GM18508 (cell line): ENCODE data around the gene TSPAN32.

Experiments
- ATAC-seq: cut with Tn5 transposase; IDR thresholded peaks from one replicate; pipeline ENCODE4 v1.9.1; 2021; ENCODE audit warnings: moderate number of reproducible peaks; ENCODE audit not compliant: insufficient read depth, unreplicated experiment

TSPAN32 gene

DNA sequence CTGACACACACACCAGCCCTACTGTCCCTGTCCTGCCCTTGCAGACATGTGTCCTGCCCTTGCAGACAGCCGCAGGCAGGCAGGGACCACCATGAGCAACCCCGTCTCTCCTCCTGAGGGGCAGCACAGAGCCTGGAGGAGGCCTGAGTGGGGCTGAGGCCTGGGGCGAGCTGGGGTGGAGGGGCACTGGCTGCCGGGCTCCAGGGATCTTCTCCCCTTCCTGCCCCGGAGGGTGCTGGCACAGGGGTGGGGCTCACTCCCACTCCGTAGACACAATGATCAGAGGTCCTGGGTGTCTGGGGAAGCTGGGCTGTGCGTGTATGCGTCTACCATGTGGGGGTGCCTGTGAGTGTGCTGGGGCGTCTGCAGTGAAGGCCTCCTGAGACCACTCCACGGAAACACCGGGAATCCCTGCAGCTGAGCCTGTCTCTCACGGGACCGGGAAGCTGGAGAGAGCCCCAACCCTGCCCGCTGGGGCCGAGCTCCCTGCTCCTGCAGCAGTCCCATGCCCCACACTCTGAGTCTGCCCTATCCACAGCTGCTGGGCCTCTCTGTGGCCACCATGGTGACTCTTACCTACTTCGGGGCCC, 588 bp downstream of the TSPAN32 start:
- no peak for ATAC-seq

DNA sequence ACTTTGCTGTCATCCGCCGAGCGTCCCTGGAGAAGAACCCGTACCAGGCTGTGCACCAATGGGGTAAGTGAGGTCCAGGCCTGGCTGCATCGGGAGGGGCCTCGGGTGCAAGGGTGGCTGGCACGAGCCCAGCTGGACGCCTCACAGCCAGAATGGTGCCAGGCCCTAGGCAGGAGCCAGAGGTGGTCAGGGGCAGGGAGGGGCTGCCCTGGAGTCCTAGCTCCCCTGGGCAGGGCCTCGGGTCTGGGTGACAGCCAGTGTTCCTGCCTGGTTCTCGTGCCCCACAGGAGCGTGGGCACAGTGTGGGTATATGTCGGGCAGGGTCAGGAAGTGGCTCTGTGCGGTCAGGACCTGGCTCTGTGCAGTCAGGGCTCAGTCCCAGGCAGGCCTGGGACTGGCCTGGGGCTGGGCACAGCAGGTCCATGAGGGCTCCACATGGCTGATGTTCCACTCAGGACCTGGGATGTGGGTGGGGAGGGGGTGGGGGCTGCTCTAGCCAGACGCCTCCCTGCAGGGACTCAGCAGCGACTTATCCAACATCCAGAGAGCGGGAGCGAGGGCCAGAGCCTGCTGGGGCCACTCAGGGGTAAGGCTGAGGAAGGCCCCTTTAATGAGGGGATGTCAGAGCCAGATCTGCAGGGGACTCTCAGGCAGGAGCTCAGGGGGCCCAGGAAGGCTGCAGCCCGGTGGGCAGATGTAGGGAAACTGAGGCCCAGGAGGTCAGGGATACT, 1.2 kb downstream of the TSPAN32 start:
- ATAC-seq = no peak

DNA sequence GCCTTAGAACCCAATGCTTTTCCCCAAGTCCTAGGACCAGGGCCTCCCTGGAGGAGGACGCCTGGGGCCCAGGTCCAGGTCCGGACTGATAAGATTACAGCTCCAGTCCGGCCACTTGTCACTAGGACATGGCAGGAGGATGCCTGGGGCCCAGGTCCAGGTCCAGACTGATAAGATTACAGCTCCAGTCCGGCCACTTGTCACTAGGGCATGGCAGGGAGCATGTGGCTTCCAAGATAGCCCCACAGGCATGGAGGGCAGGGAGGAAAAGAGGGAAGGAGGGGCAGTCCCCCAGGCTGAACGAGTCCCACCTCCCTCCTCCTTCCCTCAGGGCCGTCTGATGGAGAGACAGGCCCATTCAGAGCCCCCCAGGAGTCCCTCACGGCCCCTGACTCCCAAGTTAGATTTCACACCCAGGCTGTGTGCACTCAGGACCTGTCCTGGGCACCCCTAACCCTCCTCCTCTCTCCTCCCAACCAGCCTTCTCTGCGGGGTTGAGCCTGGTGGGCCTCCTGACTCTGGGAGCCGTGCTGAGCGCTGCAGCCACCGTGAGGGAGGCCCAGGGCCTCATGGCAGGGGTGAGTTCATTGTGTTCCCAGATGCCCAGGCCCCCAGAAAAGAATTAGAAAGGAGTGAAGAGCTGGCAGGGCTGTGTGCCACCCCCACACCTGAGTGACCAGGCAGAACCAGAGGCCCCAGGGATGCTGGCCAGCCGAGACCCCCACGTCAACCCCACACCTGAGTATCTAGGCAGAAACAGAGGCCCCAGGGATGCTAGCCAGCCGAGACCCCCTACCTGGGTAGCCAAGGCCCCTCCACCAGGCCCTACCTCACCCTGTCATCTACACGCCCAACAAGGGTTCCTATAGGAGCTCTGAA, 2.1 kb downstream of the TSPAN32 start:
- no peak for ATAC-seq

DNA sequence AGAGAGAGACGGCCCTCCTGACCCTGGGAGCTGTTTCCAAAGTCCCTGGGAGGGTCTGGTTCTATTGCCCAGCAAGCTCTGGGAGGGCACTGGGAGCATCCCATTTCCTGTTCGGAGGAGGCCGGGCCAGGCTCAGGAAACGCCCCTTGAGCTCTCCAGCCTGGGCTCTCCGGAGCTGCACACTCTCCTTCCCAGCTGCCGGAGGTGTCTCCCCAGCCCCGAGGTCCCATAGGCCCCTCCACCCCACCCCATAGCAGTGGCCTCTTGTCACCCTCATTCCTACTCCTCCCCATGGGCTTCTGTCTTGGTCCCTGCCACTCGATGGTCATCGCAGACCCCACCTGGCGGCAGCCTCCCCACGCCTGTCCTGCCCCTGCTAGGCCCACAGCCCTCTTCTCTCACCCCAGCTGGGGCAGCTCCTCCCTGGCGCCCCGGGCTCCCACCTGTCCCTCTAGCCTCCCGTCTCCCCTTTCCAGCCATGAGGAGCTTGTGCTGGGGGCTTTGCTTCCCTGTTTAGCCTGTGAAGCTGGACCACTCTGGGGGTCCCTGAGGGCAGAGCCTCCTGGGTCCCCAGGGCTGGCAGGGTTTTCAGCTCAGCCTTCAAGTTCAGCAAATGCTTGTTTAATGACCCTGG, 2.8 kb downstream of the TSPAN32 start:
- ATAC-seq = no peak

DNA sequence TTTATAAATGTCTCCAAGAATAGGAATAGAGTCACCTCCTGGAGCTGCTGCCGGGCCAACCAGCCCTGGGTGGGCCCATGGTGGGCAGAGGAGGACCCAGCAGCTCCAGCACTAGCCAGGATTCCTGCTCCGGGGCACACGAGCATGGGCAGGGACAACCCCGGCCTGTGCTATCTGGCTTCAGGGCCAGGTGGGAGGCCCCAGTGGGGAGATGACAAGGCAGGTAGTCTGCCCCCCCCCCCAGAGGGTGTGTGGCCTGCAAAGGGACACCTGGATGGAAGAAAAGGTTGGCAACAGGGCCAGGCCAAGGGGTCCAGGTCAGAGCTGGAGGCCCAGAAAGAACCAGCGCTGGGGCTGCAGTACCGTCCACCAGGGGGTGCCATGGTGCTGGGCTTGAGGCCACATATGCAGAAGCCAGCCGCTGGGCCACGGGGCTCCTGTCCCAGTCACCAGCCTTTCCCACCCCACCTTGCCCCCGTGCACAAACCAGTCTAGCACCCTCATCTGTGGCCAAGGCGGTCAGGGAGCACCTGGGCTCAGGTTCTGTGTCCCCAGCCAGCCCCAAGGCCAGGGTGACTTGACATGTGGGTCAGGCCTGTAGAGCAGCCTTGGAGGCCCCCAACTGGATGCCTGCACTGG, 3.4 kb downstream of the TSPAN32 start:
- no peak for ATAC-seq

DNA sequence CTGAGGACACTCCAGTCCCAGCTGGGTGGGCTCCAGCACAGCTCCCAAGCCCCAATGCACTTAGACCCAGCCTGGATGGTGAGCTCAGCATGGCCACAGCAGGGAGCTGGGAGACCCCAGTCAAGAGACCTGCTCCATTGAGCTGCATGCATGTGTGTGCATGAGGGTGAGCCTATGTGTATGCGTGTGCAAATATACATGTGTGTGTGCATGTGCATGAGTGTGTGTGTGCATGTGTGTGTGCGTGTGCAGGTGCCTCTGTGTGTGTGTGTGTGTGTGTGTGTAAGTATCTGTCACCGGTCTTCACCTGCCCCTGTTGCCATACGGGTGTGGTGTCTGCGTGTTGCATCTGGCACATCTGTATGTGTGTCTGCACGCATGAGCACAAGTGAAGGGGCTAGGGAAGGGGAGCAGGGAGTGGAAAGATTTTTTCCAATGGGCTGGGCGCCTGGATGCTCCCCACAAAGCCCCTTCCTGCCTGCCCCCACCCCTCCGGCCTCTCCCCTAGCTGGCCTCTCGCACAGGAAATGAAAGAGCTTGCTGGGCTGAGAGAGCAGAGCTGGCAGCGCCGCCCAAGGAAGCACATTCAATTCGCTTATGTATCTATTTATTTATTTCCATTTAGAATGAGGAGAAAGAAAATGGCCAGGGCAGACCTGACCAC, 4.1 kb downstream of the TSPAN32 start:
- no peak for ATAC-seq

DNA sequence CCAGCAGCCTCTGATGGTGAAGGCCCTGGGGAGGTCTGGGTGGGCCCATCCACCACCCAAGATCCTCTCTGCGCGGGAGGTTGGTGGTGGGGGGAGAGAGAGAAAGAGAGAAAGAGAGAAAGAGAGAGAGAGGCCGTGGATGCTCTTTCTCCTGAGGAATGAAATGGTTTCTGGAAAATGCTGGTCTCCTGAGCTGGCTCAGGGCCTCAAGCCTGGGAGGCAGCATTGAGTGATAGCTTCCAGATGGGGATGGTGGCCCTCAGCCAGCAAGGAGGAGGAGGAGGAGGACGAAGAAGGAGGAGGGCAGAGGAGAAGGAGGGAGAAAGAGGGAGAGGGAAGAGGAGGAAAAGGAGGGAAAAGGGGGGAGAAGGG, 4.6 kb downstream of the TSPAN32 start:
- no peak for ATAC-seq

DNA sequence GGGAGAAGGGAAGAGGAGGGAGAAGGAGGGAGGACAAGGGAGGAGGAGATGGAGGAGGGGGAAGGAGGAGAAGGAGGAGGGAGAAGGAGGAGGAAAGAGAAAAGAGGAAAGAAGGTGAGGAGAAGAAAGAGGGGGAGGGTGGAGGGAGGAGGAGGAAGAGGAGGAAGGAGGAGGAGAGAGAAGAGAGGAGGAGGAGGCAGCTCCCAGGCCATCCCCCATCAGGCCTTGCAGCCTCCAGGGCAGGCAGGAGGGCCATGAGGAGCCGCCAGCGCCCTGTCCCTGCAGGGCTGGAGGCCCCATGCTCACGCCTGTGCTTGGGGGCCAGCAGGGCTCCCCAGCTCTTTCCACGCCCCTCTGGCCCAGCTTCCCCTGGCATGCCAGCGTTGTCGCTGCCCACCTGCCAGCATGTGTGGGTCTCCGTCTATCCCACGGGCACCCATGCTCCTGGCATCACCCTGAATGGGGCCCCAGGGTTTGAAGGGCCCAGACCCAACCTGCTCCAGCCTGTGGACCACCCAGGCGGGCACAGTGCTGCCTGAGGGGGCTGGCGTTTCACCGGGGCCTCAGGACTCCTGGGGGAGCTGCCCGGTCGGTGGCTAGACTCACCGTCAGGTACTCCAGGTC, 5.2 kb downstream of the TSPAN32 start:
- ATAC-seq = no peak

DNA sequence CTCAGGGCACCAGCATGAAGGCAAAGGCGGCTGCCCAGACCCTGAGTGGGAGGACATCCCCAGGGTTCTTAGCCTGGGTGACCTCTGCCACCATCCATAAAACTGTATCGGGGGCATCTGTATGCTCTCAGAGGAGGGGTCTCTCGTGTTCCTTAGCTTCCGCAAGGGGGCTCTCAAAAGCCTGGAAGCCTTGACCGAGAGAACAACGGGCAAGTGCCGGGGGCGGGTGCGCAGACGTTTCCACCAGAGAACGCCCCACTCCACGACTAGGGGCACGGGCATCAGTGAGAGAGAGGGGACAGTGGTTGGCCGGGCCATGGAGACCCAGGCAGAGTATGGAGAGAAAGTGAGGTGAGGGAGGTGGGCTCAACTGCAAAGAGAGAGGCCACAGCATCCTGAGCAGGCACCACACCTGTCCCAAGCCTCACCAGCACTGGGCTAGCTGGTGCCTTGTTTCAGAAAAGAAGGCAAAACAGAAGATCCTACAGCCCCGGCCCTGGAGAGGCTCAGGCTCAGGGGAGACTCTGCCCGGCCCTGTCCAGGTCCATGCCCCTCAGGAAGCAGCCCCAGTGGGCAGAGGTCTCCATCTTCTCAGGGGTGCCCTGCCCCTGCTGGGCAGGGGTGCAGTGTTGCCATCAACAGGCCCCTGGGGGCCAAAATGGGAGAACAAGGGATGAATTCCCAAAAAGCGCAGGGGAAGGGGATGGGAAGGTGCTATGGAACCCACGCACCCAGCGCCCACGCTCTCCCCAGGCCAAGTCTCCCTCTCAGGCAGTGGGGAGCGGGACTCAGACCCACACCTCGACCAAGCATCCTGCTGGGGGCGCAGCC, 5.9 kb downstream of the TSPAN32 start:
- ATAC-seq = no peak

DNA sequence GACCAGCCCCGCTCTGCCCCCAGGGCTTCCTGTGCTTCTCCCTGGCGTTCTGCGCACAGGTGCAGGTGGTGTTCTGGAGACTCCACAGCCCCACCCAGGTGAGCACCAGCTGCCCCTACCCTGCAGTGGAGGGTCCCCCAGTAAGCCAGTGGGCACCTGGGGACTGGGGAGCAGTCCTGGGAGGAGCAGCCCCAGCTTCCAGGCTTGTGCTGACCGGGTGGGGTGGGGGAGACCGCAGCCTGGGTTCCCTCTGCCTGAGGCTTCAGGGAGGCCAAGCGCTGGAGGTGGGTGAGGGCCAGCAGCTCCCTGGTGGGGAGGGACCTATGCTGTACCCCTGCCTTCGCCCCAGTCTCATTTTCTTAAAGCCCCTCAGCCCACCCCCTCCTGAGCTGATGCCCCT, 6.9 kb downstream of the TSPAN32 start:
- no peak for ATAC-seq

DNA sequence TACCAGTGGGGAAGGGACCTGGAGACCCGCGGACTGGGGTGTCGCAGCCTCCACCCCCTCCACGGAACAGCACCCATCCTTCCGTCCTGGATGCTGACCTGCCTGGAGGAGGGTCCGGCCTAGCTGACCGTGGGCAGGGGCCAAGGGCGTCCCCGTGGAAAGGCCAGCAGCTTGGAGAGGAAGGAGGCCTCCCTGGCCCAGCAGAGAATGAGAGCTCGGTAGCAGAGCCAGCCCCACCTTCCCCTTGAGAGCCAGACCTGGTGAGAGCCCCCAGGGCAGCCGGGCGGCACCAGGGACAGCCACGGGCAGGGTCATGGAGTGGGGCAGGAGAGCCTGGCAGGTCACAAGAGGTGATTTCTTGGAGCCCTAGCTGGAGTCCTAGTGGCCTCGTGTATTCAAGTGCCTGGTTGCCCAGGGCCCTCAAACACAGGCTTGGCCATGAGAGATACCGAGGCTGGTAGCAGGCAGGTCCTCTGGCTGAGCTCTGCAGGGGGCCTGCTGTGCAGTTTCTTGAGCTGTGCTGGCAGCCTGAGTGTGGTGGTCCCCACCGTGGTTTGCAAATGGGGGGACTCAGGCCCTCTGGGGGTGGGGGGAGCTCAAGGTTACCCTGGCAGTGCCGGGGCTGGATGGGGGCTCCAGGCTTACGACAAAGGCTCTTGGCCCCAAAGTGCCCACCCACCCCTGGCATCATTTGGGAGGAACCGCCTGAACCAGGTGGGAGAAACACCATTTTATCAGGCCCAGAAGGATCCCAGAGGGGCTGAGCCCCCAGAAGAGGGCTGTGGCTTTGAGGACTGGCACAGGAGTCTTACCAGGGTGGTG, 7.6 kb downstream of the TSPAN32 start:
- no peak for ATAC-seq

DNA sequence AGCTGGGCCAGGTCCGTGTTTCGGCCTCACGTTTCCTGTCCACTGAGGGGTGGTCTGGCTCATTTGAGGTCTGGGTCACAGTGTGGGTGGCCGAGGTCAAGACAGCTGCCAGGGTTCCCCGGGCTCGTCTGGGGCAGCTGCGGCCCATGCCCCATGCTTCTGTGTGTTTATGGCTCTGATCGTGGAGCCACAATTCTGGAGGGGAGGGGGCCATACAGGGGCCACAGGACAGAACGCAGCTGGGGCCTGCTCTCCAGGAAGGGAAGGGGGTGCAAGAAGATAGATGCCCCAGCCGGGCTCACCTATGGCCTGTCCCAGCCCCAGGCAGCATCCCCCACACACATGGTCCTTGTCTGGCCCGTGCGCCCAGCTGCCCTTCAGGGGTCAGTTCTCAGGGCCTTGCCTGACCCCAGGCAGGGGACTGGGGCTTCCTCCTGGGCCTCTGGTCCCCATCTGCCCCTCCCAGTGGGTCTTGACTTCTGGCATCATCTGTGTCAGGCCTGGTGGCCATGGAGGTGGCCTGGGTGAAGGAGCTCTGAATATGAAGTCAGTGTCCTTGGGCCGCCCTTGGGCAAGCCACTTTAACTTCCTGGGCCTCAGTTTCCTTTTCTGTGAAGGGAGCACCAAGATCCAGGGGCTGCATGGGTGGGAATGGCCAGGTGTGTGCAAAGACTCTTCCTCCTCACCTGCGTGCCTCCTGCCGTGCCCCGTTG, 8.4 kb downstream of the TSPAN32 start:
- no peak for ATAC-seq

DNA sequence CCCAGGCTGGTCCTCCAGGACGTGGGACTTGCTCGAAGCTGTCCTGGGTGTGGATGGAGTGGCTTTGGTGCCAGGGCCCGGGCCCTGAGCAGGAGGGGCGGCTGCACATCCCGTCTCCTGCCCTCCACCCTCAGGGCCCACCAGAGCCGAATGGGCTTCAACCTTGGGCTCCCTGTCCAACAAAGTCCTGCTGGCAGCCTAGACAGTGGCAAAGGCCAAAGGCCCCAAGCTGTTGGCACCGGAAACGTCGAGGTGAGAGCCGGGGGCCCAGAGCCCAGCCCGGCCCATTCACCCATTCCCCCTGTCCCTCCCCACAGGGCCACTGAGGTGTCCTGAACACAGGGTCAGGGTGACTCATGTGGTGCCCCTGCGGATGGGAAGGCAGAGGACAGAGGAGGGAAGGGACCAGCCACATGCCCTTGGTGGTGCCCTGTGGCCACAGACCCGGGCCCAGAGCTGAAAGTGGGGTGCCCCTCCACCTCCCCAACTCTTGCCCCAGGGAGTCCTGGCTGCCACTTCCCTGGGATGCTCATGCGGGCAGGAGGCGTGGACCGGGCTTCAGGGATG, 9.1 kb downstream of the TSPAN32 start:
- no peak for ATAC-seq

DNA sequence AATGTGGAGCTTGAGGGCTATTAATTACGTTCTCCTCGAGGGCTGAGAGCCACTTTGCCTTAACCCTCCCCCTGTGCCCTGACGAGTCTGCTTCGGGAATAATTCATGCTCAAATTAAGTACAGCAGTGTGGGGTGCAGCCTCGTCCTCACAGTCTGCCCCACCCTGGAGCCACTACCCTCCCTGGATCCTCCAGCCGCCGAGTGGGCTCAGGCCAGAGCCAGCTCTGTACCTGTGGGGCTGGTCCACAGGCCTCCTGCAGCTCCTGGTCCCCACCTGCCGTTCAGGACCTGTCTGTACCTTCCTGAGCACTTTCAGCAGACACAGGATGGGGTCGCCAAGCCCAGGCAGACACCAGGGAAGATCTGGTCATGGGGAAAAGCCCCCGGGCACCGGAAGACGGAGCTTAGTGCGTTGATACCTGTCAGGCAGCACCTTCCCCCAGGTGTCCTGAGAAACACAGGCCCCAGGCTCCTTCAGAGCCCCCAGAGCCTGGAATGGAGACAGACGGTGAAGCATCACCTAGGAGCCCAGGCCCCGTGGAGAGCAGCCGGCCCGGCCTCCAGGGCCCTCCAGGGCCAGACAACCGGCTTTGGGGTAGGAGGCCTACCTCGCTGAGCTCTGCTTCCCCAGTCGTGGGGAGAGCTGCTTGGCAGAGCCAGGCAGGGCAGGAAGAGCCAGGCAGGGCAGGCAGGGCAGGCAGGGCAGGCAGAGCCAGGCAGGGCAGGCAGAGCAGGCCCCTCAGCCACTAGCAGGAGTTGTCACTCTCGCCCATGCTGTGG, 9.7 kb downstream of the TSPAN32 start:
- ATAC-seq = no peak

DNA sequence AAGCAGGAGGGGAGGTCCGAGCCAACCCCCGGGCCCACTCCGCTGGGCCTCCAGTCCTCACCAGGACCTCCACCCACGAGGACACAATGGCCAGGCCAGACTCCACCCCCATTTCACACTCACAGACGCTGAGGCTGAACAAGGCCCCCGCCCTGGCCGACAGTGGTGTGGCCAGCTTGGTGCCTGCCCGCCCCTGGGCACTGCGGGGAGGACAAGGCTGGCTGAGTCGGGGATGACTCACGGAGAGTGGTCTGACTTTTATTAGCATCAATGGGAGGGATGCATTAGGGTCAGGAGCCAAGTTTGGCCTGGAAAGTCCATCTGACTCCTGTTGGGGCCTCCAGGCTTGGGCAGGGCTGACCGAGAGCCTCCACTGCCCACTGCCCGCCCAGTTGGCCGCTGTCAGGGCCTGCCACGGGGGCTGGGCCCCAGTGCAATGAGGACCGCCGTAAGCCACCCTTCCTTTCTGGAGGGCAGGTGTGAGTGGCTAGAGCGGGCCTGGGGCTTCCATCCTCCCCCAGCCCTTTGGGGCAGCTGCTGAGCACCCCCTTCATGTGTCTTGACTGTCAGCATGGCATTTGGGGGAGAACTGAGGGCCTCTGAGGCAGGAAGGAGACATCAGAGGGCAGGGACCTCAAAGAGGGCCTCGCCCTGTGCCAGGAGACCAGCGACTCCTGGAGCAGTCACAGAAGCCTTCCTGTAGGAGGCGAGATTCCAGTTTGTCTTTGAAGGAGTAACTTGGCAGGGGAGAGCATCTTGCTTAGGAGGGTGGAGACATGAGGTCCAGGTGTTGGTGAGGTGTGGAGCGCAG, 10.6 kb downstream of the TSPAN32 start:
- no peak for ATAC-seq
